ENCODE results near the gene IGF1R. TPM values are rescaled to one million over a fixed set of nuclear protein-coding genes. Genes with fewer than 3 reads are reported as not detected.

Gene IGF1R
- polyA plus RNA-seq, 4 donors: 44.8 to 49.1 (median 45.7) TPM

- no peak for DNase-seq (ENCODE audit: low read depth in 4 of 4, low spot score in 3 of 4)
Measured at GRCh38 chr15:98806275-98806895, 158.0 kb downstream of the IGF1R start.

- no peak for DNase-seq (ENCODE audit: low read depth in 4 of 4, low spot score in 3 of 4)
Measured at GRCh38 chr15:98807262-98807661, 158.9 kb downstream of the IGF1R start.

- DNase-seq (ENCODE audit: low read depth in 4 of 4, low spot score in 3 of 4): no peak
Measured at GRCh38 chr15:98809273-98809672, 160.9 kb downstream of the IGF1R start.

GRCh38 chr15:98812716-98813446 is 164.5 kb downstream of the IGF1R start:
- DNase-seq (ENCODE audit: low read depth in 4 of 4, low spot score in 3 of 4): no peak

GRCh38 chr15:98813951-98814350 is 165.6 kb downstream of the IGF1R start:
- DNase-seq (ENCODE audit: low read depth in 4 of 4, low spot score in 3 of 4): no peak

GRCh38 chr15:98815207-98815606 is 166.9 kb downstream of the IGF1R start:
- no peak for DNase-seq (ENCODE audit: low read depth in 4 of 4, low spot score in 3 of 4)

GRCh38 chr15:98817745-98818144 is 169.4 kb downstream of the IGF1R start:
- no peak for DNase-seq (ENCODE audit: low read depth in 4 of 4, low spot score in 3 of 4)

- peak in 1 of 4 donors; percentile 46 for DNase-seq (ENCODE audit: low read depth in 4 of 4, low spot score in 3 of 4)
Measured at GRCh38 chr15:98823012-98823458, 174.7 kb downstream of the IGF1R start.

GRCh38 chr15:98823616-98824015 is 175.3 kb downstream of the IGF1R start:
- DNase-seq (ENCODE audit: low read depth in 4 of 4, low spot score in 3 of 4): no peak

- no peak for DNase-seq (ENCODE audit: low read depth in 4 of 4, low spot score in 3 of 4)
Measured at GRCh38 chr15:98824595-98824994, 176.3 kb downstream of the IGF1R start.

GRCh38 chr15:98826658-98827057 is 178.3 kb downstream of the IGF1R start:
- no peak for DNase-seq (ENCODE audit: low read depth in 4 of 4, low spot score in 3 of 4)

- no peak for DNase-seq (ENCODE audit: low read depth in 4 of 4, low spot score in 3 of 4)
Measured at GRCh38 chr15:98827217-98827616, 178.9 kb downstream of the IGF1R start.

GRCh38 chr15:98830034-98830634 is 181.8 kb downstream of the IGF1R start:
- no peak for DNase-seq (ENCODE audit: low read depth in 4 of 4, low spot score in 3 of 4)

GRCh38 chr15:98834976-98835375 is 186.6 kb downstream of the IGF1R start:
- DNase-seq (ENCODE audit: low read depth in 4 of 4, low spot score in 3 of 4): no peak

- no peak for DNase-seq (ENCODE audit: low read depth in 4 of 4, low spot score in 3 of 4)
Measured at GRCh38 chr15:98835876-98836275, 187.5 kb downstream of the IGF1R start.

- no peak for DNase-seq (ENCODE audit: low read depth in 4 of 4, low spot score in 3 of 4)
Measured at GRCh38 chr15:98838387-98839259, 190.3 kb downstream of the IGF1R start.

- no peak for DNase-seq (ENCODE audit: low read depth in 4 of 4, low spot score in 3 of 4)
Measured at GRCh38 chr15:98840053-98840452, 191.7 kb downstream of the IGF1R start.

- DNase-seq (ENCODE audit: low read depth in 4 of 4, low spot score in 3 of 4): no peak
Measured at GRCh38 chr15:98841419-98841970, 193.2 kb downstream of the IGF1R start.

- no peak for DNase-seq (ENCODE audit: low read depth in 4 of 4, low spot score in 3 of 4)
Measured at GRCh38 chr15:98842192-98842972, 194.0 kb downstream of the IGF1R start.

GRCh38 chr15:98842973-98843285 is 194.6 kb downstream of the IGF1R start:
- DNase-seq (ENCODE audit: low read depth in 4 of 4, low spot score in 3 of 4): no peak
